Measurements from ENCODE around the gene NBEA. TPM values are rescaled to one million over a fixed set of nuclear protein-coding genes. Genes with fewer than 3 reads are reported as not detected.

Gene NBEA
- total RNA-seq, 2 donors from 2014 or later, result 7.7 to 10.2 TPM

GRCh38 chr13:35140321-35140720 lies 198.3 kb downstream of the NBEA start:
- Histone ChIP-seq H3K4me3 (no peak overlapping the region), H3K27ac (no peak overlapping the region), H3K27me3 (replicated peaks; ENCODE audit: insufficient read depth) (no peaks in the 10 kb centered on the region), H3K9me3 (no peaks in the 10 kb centered on the region), H3K4me1 (ENCODE audit: control insufficient read depth in 1 of 2, low read depth in 2 of 2) (no peaks in the 10 kb centered on the region), H3K36me3 (no peaks in the 10 kb centered on the region)
- ATAC-seq (ENCODE audit: insufficient number of reproducible peaks, low FRiP score, low read depth) (no peak), DNase-seq (ENCODE audit: low spot score) (no peak)
- TF ChIP-seq CTCF (IDR thresholded peaks at IDR 0.05), result no peak

DNA sequence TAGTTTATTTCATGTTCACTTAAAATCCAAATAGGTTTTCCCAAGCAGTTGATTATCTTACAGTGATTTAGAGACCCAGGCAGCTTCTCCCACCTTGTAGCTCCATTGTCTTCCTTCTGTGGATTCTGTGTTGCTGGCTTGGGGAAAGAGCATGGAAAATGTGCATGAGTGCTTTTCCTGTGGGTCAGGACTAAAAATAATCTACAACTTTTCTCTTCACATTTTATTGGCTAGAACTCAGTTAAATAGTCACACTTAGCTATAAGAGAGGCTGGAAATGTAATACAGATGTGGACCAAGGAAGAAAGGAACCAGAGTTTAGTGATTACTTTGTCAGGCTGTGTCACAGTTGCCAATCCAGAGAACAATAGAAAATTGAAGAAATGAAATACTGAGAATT lies 198.8 kb downstream of the NBEA start:
- no peaks in the 10 kb centered on the region for H3K27me3 ChIP-seq (replicated peaks; ENCODE audit: insufficient read depth)

GRCh38 chr13:35143123-35143522 lies 201.1 kb downstream of the NBEA start:
- Histone ChIP-seq H3K36me3 (no peaks in the 10 kb centered on the region), H3K9me3 (no peaks in the 10 kb centered on the region), H3K4me1 (ENCODE audit: control insufficient read depth in 1 of 2, low read depth in 2 of 2) (no peaks in the 10 kb centered on the region), H3K27ac (no peak overlapping the region), H3K27me3 (replicated peaks; ENCODE audit: insufficient read depth) (no peaks in the 10 kb centered on the region), H3K4me3 (no peak overlapping the region)
- no peak for DNase-seq (ENCODE audit: low spot score)
- TF ChIP-seq CTCF (IDR thresholded peaks at IDR 0.05), result no peak
- no peak for ATAC-seq (ENCODE audit: insufficient number of reproducible peaks, low FRiP score, low read depth)

More for the DNA sequence above, 198.8 kb downstream of the NBEA start:
- Histone ChIP-seq H3K27ac (no peak overlapping the region), H3K4me3 (no peak overlapping the region), H3K36me3 (no peaks in the 10 kb centered on the region), H3K9me3 (no peaks in the 10 kb centered on the region), H3K4me1 (ENCODE audit: control insufficient read depth in 1 of 2, low read depth in 2 of 2) (no peaks in the 10 kb centered on the region)
- TF ChIP-seq CTCF (IDR thresholded peaks at IDR 0.05), result no peak
- no peak for DNase-seq (ENCODE audit: low spot score)
- ATAC-seq (ENCODE audit: insufficient number of reproducible peaks, low FRiP score, low read depth), result no peak

- Histone ChIP-seq H3K4me1 (ENCODE audit: control insufficient read depth in 1 of 2, low read depth in 2 of 2) (no peaks in the 10 kb centered on the region), H3K9me3 (no peaks in the 10 kb centered on the region), H3K4me3 (no peak overlapping the region), H3K36me3 (no peaks in the 10 kb centered on the region), H3K27ac (no peak overlapping the region), H3K27me3 (replicated peaks; ENCODE audit: insufficient read depth) (no peaks in the 10 kb centered on the region)
- ATAC-seq (ENCODE audit: insufficient number of reproducible peaks, low FRiP score, low read depth) (no peak), DNase-seq (ENCODE audit: low spot score) (no peak)
- TF ChIP-seq CTCF (IDR thresholded peaks at IDR 0.05), result no peak
These were observed 202.3 kb downstream of the NBEA start for GRCh38 chr13:35144166-35144890.

DNA sequence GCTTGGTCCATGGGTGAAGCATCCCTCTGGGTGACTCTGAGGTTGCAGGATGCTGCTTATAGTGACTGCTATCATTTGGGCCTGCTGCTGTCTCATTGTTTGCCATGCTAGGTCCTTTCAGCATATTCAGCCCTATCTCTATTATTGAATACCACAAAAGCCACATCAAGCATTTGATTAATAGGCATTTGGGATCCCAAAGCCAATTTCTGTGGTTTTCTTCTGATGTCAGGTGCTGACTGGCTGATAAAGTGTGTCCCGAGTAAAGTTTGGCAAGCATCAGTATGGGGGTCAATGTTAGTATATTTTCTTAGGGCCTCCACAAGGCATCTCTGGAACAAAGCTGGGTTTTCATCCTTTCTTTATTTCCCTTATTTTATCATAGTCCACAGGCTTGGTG lies 204.6 kb downstream of the NBEA start:
- no peaks in the 10 kb centered on the region for H3K9me3 ChIP-seq
- H3K36me3 ChIP-seq, result no peaks in the 10 kb centered on the region
- H3K4me1 ChIP-seq (ENCODE audit: control insufficient read depth in 1 of 2, low read depth in 2 of 2), result no peaks in the 10 kb centered on the region
- H3K4me3 ChIP-seq, result no peak overlapping the region
- no peak for ATAC-seq (ENCODE audit: insufficient number of reproducible peaks, low FRiP score, low read depth)
- no peak overlapping the region for H3K27ac ChIP-seq
- DNase-seq (ENCODE audit: low spot score), result no peak
- TF ChIP-seq CTCF (IDR thresholded peaks at IDR 0.05), result no peak
- H3K27me3 ChIP-seq (replicated peaks; ENCODE audit: insufficient read depth), result no peaks in the 10 kb centered on the region

All from thoracic aorta (tissue), 2 donors.